Body of pancreas (tissue), 4 donors: ENCODE measurements around the gene OR2AP1.

Experiments used
- CTCF ChIP-seq, 7 experiments: fragments of 450-650 bp in 4 of 7; fragments of 200-600 bp in 3 of 7; sonication (generic) in 3 of 7; IDR thresholded peaks; one replicate each; pipeline ENCODE4 v1.5.1; 2016 to 2019; ENCODE audit warnings: antibody characterized with exemption in 7 of 7
- POLR2A ChIP-seq, 3 donors: fragments of 450-650 bp; IDR thresholded peaks; one replicate each; pipeline ENCODE4 v1.6.1; 2016; ENCODE audit warnings: antibody characterized with exemption in 3 of 3, mild to moderate bottlenecking in 2 of 3

- TF ChIP-seq CTCF (IDR thresholded peaks at IDR 0.05) (no peak), POLR2A (IDR thresholded peaks at IDR 0.05) (no peak)
Observed at GRCh38 chr12:55585817-55586216, 13.5 kb downstream of the OR2AP1 start.
